DMS 273 treated with DMSO at 0.1 percent for 48 hours (cell line): ENCODE results near the gene AQP12B.
"Not testable (repeated sequence)": the region's sequence is repeated elsewhere in the genome, so short reads cannot be mapped to it uniquely, and the experiment has no call there.

Experiments
- DNase-seq: peaks from one replicate; lab custom pipeline; 2025; lab: John Stamatoyannopoulos, UW

AQP12B gene

DNA sequence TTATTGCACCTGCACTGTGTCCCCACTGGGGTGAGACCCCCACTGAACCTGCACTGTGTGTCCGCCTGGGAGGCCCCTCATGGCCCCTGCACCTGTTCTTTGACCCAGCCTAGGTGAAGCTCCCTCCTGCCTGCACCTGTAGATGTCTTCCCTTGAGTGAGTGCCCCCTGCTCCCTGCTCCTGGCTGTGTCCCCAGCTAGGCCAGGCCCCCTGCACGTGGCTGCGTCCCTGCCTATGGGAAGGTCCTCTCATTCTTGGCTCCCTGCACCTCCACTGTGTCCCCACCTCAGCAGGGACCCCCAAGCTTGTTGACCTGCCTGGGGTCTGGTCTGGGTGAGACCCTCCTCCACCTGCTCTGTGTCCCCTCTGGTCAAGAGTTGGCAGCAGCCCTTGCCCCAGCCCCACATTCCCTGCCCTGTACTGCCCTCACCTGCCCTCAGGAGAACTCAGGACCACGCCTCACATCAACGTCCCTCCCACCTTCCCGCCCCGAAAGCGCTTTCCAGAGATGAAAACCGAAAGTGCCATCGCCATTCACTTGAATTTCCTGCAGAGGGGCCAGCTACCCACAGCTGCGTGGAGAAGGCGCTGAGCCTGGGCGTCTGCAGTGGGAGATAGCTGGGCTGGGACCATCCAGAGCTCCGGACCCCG is 769 bp upstream of the AQP12B start:
- not testable (repeated sequence) for DNase-seq

DNA sequence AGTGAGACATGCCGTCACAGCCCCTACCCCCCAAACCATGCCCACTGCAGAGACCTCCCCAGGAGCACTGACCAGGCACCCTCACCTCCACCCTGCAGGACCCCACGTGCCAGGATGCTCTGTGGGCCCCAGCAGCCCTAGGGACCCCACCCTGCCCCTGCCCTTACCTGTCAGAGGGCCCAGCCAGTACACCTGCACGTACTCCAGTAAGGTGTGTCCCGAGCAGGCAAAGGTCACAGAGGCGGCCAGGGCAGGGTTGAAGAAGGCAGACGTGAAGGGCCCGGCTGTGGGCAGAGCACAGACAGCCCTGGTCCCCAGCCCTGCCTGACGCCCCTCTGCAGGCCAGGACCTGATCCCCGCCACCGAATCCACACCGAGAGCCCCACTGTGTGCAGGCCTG is 2.5 kb downstream of the AQP12B start:
- not testable (repeated sequence) for DNase-seq

- DNase-seq = not testable (repeated sequence)
Observed at GRCh38 chr2:240678909-240679308, 3.8 kb downstream of the AQP12B start.

GRCh38 chr2:240678043-240678442 is 4.6 kb downstream of the AQP12B start:
- not testable (repeated sequence) for DNase-seq

GRCh38 chr2:240675345-240675744 is 7.3 kb downstream of the AQP12B start:
- not testable (repeated sequence) for DNase-seq

GRCh38 chr2:240674461-240675184 is 8.1 kb downstream of the AQP12B start:
- DNase-seq = not testable (repeated sequence)

DNA sequence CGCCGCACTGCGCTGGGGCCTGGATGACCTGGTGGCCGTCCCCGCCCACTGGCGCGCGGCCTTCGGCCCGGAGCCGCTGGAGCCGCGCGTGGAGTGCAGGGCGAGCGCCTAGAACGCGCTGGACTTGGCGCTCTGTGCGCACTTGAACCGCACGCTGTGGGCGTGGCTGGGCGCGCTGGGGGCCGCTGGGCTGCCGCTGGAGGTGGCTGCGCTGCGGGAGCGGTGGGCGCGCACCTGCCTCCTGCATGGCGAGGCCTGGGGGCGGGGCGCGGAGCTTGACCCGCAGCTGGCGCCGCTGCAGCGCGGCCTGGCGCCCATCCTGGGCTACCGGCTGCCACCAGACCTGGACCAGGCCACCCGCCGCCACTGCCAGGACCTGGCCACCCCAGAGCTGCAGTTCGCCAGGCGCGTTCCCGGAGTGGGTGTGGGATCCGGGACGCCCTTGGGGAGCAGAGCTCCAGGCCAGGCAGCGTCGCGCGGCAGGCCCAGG is 9.9 kb downstream of the AQP12B start:
- no peak for DNase-seq

- DNase-seq = no peak
Observed at GRCh38 chr2:240672076-240672700, 10.5 kb downstream of the AQP12B start.

- DNase-seq = no peak
Observed at GRCh38 chr2:240670950-240671349, 11.7 kb downstream of the AQP12B start.

DNA sequence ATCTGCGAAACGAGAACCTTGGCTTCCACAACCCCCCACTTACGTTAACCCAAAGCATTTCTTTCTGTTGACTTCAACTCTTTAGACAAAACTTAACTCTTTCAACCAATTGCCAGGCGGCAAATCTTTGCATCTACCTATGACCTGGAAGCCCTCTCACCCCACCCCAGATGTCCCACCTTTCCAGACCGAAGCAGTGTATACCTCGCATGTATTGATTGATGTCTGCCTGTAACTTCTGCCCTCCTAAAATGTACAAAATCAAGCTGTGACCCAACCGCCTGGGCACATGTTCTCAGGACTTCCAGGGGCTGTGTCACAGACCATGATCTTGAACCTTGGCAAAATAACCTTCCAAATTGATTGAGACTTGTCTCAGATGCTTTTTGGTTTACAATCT is 12.3 kb downstream of the AQP12B start:
- DNase-seq = no peak

- no peak for DNase-seq
Observed at GRCh38 chr2:240664622-240665021, 18.1 kb downstream of the AQP12B start.

GRCh38 chr2:240663546-240664190 is 19.0 kb downstream of the AQP12B start:
- no peak for DNase-seq

- DNase-seq = no peak
Observed at GRCh38 chr2:240662681-240663080, 20.0 kb downstream of the AQP12B start.

GRCh38 chr2:240659883-240660282 is 22.8 kb downstream of the AQP12B start:
- DNase-seq = not testable (repeated sequence)

DNA sequence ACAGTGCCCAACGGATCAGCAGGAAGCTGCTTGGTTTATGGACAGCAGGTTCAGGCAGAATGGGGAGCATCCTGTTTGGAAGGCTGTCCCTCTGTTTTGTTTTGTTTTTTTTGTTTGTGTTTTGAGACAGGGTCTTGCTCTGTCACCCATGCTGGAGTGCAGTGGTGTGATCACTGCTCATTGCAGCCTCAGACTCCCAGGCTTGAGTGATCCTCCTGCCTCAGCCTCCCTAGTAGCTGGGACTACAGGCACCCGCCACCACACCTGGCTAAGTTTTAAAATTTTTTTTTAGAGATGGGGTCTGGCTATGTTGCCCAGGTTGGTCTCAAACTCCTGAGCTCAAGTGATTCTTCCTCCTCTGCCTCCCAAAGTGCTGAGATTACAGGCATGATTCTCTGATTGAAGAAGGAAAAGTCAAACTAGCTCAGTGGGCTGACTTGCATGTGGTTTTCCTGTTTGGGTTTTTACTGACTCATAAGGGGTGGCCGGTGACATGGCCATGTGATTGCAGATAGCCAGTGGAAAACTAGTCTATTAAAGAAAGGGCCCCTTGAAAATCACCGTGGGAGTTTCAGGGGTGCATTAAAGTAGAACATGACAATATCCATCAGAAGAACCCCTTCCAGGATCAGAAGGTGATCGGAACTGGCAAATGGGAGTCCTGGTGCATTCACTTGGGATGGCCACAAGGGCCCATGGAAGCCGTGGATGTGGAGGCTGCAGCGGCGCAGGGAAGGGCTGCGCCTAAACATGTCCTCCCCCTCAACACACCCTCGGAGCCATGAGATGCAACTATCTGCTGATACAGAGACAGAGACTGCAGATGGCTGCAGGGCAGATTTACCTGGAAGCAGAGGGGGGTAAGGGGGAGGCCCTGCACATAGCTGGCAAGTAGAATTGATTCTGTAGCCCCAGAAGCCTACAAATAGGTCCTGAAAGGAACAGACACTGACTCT is 26.5 kb downstream of the AQP12B start:
- DNase-seq = no peak

- no peak for DNase-seq
Observed at GRCh38 chr2:240651185-240651584, 31.5 kb downstream of the AQP12B start.

DNA sequence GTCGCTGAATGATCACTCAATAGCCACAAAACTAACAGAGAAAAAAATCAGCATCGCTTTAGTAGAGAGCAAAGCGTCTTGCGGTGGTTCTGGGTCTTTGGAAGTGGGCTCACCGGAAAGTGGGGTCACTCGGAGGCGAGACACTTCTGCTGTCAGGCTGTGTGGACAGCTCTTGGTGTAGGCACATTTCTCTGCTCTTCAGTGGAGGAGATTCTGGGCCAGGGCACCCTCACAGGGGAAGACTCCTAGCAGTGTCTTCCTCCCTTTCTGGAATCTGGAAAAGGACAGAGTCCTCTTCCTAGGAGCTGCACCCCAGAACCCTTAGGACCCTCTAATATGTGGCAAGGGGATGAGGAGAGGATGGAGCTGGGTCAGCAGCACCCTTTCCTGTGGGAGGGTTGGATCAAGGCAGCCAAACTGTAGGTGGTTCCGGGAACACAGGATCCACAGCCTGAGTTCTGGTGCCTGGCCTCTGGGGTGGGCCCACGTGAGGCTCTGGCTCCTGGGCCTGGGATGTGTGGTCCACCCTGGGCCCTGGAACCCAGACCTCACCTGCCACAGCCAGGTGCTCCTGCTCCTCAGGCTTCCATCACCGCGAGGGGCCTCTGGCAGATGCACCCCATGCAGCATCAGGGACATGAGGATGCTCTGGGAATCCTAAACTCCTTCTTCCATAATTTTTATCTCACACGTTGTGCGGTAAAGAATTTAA is 32.3 kb downstream of the AQP12B start:
- no peak for DNase-seq

DNA sequence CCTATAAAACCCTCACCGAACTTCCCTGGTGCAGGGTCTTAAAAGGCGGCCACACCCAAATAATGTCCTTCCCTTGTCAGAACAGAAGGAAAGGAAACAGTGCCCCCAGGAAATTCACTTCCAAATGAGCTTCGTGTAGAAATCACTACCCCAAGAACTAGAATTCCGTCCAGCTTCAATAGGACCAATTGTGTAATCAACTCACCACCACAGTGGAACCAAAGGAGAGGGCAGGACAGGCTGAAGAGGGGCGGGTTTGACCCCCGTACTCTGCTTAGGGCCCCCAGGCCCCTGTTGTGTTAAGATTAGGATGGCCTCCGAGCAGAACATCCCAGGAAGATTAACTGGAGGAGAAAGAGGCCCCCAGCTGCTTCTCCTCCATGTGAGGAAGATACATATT is 33.4 kb downstream of the AQP12B start:
- no peak for DNase-seq

DNA sequence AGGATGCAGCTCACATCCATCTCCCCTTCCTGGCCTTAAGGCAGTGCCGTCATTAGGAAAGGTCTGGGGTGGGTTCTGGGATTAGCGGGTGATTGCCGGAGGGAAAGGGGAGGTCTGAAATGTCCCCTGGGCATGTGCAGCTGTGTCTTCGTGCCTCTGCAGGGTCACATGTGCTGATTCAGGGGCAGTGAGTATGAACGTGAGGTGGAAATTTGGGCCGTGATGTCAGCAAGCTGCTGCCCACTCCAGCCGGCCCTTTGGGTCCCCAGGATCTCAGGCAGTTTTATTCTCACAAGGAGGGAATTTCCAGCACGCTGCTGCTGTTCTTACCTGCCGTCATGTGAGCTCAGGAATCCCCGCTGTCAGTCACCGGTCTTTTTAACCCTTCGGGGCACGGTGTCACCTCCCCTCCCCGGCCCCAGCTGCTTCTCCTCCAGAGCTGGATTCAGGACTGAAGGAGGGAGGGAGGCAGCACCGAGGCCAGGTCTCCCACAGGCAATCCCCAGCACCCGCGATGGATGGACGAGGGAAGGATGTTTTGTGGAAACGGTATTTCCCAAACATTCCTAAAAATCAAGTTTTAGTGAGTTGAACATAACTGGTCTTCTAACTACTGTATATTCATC is 33.9 kb downstream of the AQP12B start:
- no peak for DNase-seq

DNA sequence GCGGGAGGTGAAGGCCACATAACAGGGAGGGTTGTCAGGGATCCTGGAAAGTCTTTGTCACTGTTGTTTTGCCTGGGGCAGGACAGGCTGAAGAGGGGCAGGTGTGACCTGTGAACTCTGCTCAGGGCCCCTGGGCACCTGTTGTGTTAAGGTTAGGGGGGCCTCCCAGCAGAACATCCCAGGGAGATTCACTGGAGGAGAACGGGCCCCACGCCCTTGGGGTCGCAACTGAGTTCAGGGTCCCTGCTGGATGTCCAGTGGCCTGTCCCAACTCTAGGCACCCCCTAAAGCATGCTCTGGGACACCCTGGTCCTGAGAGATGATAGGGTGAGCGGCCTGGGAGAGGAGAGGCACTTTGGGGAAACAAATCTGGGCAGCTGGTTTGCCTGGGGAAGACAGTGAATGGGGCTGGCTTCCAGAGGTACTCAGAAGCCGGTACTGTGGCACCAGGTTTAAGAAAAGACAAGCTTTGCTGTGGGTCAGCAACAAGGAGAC is 34.5 kb downstream of the AQP12B start:
- DNase-seq = no peak
